Neural cell (in vitro differentiated cells): ENCODE results near the gene NDOR1. TPM values are rescaled to one million over a fixed set of nuclear protein-coding genes. Genes with fewer than 3 reads are reported as not detected.
A peak's percentile ranks its signal among the peaks of the same experiment; 100 is the strongest.

Experiments
- H2AFZ ChIP-seq: fragments of 200-600, 300-800 bp; sonication (generic), shearing (Covaris generic); 2 replicates; pipeline ENCODE4 v1.6.0; 2014; ENCODE audit warnings: low read depth, mild to moderate bottlenecking, antibody characterized with exemption, low read length, moderate library complexity
- H3F3A ChIP-seq: fragments of 200-600 bp; shearing (Covaris generic); 2 replicates; pipeline ENCODE4 v1.6.1; 2016; ENCODE audit warnings: mild to moderate bottlenecking, moderate library complexity, mixed read lengths, antibody characterized with exemption, low read length; ENCODE audit not compliant: insufficient read depth, poor library complexity, severe bottlenecking
- H3K27ac ChIP-seq: fragments of 200-600, 300-800 bp; sonication (generic), shearing (Covaris generic); 2 replicates; pipeline ENCODE4 v1.5.1; 2014; ENCODE audit warnings: mild to moderate bottlenecking, low read length, moderate library complexity
- H3K27me3 ChIP-seq: fragments of 300-800, 200-600 bp; sonication (generic), shearing (Covaris generic); 2 replicates; pipeline ENCODE4 v1.6.0; 2014; ENCODE audit warnings: mild to moderate bottlenecking, low read depth, low read length, moderate library complexity; ENCODE audit not compliant: insufficient read depth
- H3K36me3 ChIP-seq: fragments of 300-800, 200-600 bp; sonication (generic), shearing (Covaris generic); 2 replicates; pipeline ENCODE4 v1.5.1; 2014; ENCODE audit warnings: mild to moderate bottlenecking, antibody characterized with exemption, low read length, moderate library complexity; ENCODE audit not compliant: insufficient read depth
- H3K4me2 ChIP-seq: fragments of 300-800, 200-600 bp; sonication (generic), shearing (Covaris generic); 2 replicates; pipeline ENCODE4 v1.6.0; 2014; ENCODE audit warnings: mild to moderate bottlenecking, low read length
- H3K4me3 ChIP-seq: fragments of 300-800, 200-600 bp; sonication (generic), shearing (Covaris generic); 2 replicates; pipeline ENCODE4 v1.5.1; 2014; ENCODE audit warnings: mild to moderate bottlenecking, low read length, moderate library complexity
- H3K79me2 ChIP-seq: fragments of 200-600 bp; shearing (Covaris generic); replicated peaks from 2 replicates; pipeline ENCODE4 v1.6.0; 2014; ENCODE audit warnings: mild to moderate bottlenecking, low read length, moderate library complexity; ENCODE audit not compliant: insufficient read depth
- H3K9ac ChIP-seq: fragments of 300-800, 200-600 bp; sonication (generic), shearing (Covaris generic); 2 replicates; pipeline ENCODE4 v1.6.1; 2016; ENCODE audit warnings: mild to moderate bottlenecking, low read length, mixed read lengths
- H3K9me2 ChIP-seq: fragments of 200-600 bp; shearing (Covaris generic); 2 replicates; pipeline ENCODE4 v1.6.1; 2016; ENCODE audit warnings: mild to moderate bottlenecking, low read length, mixed read lengths; ENCODE audit not compliant: insufficient read depth
- H3K9me3 ChIP-seq: fragments of 200-600, 300-800 bp; sonication (generic), shearing (Covaris generic); 2 replicates; pipeline ENCODE4 v1.6.1; 2016; ENCODE audit warnings: mild to moderate bottlenecking, mixed run types, low read length, moderate library complexity, mixed read lengths
- H4K20me1 ChIP-seq: fragments of 200-600 bp; shearing (Covaris generic); 2 replicates; pipeline ENCODE4 v1.6.1; 2016; ENCODE audit warnings: mild to moderate bottlenecking, mixed run types; ENCODE audit not compliant: insufficient read depth
- EP300 ChIP-seq: fragments of 450-650 bp; conservative IDR thresholded peaks from 2 replicates; pipeline ENCODE4 v1.6.1; 2014; ENCODE audit warnings: antibody characterized with exemption, mild to moderate bottlenecking, moderate library complexity; ENCODE audit not compliant: poor library complexity, severe bottlenecking
- EZH2 ChIP-seq: fragments of 200-600, 300-800 bp; shearing (Covaris generic), sonication (generic); IDR thresholded peaks from 2 replicates; pipeline ENCODE4 v1.6.1; 2014; ENCODE audit warnings: antibody characterized with exemption, low read length, borderline replicate concordance, mild to moderate bottlenecking; ENCODE audit not compliant: insufficient read depth, poor library complexity, severe bottlenecking
- MXI1 ChIP-seq: fragments of 450-650 bp; conservative IDR thresholded peaks from 2 replicates; pipeline ENCODE4 v1.6.1; 2014; ENCODE audit warnings: antibody characterized with exemption, mild to moderate bottlenecking; ENCODE audit not compliant: poor library complexity, severe bottlenecking
- POLR2AphosphoS5 ChIP-seq: IDR thresholded peaks from 2 replicates; pipeline ENCODE4 v1.6.1; 2012
- RAD21 ChIP-seq: fragments of 450-650 bp; conservative IDR thresholded peaks from 2 replicates; pipeline ENCODE4 v1.6.1; 2014; ENCODE audit warnings: antibody characterized with exemption, mild to moderate bottlenecking, moderate library complexity
- SMC3 ChIP-seq: fragments of 450-650 bp; conservative IDR thresholded peaks from 2 replicates; pipeline ENCODE4 v1.6.1; 2014; ENCODE audit warnings: antibody characterized with exemption, mild to moderate bottlenecking, moderate library complexity; ENCODE audit not compliant: poor library complexity
- TAF1 ChIP-seq: IDR thresholded peaks from 2 replicates; pipeline ENCODE4 v1.6.1; 2012; ENCODE audit warnings: low read depth
- polyA plus RNA-seq: library from polyadenylated mRNA; depleted of rRNA; stranded (reverse); fragments of >200 nt; gene quantifications from 2 replicates; pipeline ENCODE4 v1.2.3, GENCODE V29; 2014
- TF ChIP-seq, protein P1 (sequence below): fragments of 450-650 bp; IDR thresholded peaks from 2 replicates; pipeline ENCODE4 v1.5.1; 2014; ENCODE audit warnings: antibody characterized with exemption, mild to moderate bottlenecking, moderate library complexity; ENCODE audit not compliant: poor library complexity, severe bottlenecking
- TF ChIP-seq, protein P2 (sequence below): IDR thresholded peaks from 2 replicates; pipeline ENCODE4 v1.6.1; 2012; ENCODE audit warnings: borderline replicate concordance

The NDOR1 gene
- polyA plus RNA-seq, 1 donor from 2014 or later: 18.2 TPM

DNA sequence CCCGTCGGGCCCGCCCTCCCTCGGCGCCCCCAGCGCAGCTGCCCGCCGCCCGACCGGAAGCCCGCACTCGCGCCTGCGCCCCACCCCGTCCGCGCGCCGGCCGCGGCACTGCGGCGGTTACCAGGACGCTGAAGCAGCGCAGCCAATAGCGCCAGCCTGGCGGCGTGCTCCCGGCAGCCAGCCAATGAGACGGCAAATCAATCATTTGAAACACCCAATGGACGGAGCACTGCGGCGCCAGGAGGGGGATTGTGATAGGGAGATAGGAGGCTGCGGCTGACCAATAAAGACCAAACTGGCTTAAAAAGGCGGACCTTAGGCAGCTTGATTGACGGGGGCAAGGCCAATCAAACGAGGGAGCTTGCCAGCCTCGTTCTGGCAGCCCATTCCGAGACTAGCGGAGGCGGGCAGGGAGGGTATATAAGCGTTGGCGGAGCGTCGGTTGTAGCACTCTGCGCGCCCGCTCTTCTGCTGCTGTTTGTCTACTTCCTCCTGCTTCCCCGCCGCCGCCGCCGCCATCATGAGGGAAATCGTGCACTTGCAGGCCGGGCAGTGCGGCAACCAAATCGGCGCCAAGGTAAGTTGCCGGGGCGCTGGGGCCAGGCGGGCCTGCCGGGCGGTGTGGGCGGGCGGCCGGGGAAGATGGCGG lies 35.5 kb downstream of the NDOR1 start, which contains the start of gene TUBB4B:
TSS of gene TUBB4B (plus strand) at position 447 of the 649 bp plus-strand sequence. CDS start at position 521, 74 bp downstream.
- Histone ChIP-seq H4K20me1 (no peaks in the 10 kb centered on the region), H3K4me2 (peak within 1 kb of the TSS; percentile 78), H3F3A (no peaks in the 10 kb centered on the region), H3K9ac (peak within 1 kb of the TSS; percentile 90), H3K27me3 (no peaks in the 10 kb centered on the region), H2AFZ (peak within 1 kb of the TSS; percentile 80), H3K4me3 (peak within 1 kb of the TSS; percentile 96), H3K9me3 (no peaks in the 10 kb centered on the region), H3K27ac (peak within 1 kb of the TSS; percentile 89), H3K9me2 (no peaks in the 10 kb centered on the region), H3K36me3 (no peaks in the 10 kb centered on the region), H3K79me2 (peaks cover 14% of the 10 kb centered on the region)
- TF ChIP-seq EZH2: no peak
- TF ChIP-seq MXI1: peak; percentile 38
- peak; percentile 100 for TF ChIP-seq POLR2AphosphoS5
- TF ChIP-seq, protein P1, sequence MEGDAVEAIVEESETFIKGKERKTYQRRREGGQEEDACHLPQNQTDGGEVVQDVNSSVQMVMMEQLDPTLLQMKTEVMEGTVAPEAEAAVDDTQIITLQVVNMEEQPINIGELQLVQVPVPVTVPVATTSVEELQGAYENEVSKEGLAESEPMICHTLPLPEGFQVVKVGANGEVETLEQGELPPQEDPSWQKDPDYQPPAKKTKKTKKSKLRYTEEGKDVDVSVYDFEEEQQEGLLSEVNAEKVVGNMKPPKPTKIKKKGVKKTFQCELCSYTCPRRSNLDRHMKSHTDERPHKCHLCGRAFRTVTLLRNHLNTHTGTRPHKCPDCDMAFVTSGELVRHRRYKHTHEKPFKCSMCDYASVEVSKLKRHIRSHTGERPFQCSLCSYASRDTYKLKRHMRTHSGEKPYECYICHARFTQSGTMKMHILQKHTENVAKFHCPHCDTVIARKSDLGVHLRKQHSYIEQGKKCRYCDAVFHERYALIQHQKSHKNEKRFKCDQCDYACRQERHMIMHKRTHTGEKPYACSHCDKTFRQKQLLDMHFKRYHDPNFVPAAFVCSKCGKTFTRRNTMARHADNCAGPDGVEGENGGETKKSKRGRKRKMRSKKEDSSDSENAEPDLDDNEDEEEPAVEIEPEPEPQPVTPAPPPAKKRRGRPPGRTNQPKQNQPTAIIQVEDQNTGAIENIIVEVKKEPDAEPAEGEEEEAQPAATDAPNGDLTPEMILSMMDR: no peak
- TF ChIP-seq, protein P2, sequence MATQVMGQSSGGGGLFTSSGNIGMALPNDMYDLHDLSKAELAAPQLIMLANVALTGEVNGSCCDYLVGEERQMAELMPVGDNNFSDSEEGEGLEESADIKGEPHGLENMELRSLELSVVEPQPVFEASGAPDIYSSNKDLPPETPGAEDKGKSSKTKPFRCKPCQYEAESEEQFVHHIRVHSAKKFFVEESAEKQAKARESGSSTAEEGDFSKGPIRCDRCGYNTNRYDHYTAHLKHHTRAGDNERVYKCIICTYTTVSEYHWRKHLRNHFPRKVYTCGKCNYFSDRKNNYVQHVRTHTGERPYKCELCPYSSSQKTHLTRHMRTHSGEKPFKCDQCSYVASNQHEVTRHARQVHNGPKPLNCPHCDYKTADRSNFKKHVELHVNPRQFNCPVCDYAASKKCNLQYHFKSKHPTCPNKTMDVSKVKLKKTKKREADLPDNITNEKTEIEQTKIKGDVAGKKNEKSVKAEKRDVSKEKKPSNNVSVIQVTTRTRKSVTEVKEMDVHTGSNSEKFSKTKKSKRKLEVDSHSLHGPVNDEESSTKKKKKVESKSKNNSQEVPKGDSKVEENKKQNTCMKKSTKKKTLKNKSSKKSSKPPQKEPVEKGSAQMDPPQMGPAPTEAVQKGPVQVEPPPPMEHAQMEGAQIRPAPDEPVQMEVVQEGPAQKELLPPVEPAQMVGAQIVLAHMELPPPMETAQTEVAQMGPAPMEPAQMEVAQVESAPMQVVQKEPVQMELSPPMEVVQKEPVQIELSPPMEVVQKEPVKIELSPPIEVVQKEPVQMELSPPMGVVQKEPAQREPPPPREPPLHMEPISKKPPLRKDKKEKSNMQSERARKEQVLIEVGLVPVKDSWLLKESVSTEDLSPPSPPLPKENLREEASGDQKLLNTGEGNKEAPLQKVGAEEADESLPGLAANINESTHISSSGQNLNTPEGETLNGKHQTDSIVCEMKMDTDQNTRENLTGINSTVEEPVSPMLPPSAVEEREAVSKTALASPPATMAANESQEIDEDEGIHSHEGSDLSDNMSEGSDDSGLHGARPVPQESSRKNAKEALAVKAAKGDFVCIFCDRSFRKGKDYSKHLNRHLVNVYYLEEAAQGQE: peak; percentile 99
- TF ChIP-seq SMC3: no peak
- no peak for TF ChIP-seq EP300
- TF ChIP-seq TAF1: peak; percentile 99
- TF ChIP-seq RAD21: no peak

DNA sequence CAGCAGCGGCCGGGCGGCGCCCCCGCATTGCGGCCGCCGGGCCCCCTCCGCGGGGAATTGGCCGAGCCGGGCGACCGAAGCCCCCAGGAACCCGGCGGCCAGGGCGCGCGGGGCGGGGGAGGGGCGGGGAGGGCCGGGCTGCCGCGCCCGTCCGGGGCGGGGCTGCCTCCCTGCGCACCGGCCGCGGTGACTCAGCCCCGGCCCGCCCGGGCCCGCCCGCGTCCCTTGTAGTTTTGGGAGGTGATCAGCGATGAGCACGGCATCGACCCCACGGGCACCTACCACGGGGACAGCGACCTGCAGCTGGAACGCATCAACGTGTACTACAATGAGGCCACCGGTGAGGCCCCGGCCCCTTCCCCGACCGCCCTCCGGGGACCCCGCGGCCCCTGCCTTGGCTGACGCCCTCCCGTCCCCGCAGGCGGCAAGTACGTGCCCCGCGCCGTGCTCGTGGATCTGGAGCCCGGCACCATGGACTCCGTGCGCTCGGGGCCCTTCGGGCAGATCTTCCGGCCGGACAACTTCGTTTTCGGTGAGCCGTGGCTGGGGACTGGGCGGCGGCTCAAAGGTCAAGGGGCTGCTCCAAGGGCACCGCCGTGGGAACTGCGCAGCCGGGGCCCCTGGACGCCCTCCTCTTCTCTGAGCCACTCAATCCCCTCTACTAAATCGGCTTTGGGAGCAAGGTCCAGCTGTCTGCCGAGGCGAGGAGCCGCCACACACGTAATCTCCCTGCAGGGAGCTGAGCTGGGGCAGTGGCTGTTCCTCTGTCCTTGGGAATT lies 36.2 kb downstream of the NDOR1 start:
- Histone ChIP-seq H2AFZ (no peak overlapping the region), H3K36me3 (no peaks in the 10 kb centered on the region), H3K9me2 (no peaks in the 10 kb centered on the region), H3K79me2 (peaks cover 14% of the 10 kb centered on the region), H3K27ac (no peak overlapping the region), H3F3A (no peaks in the 10 kb centered on the region), H4K20me1 (no peaks in the 10 kb centered on the region), H3K27me3 (no peaks in the 10 kb centered on the region), H3K9ac (peak overlapping the region; percentile 66), H3K9me3 (no peaks in the 10 kb centered on the region), H3K4me3 (peak overlapping the region; percentile 92), H3K4me2 (peak overlapping the region; percentile 78)
- no peak for TF ChIP-seq TAF1
- TF ChIP-seq, protein P1: no peak
- no peak for TF ChIP-seq EZH2
- TF ChIP-seq POLR2AphosphoS5: no peak
- no peak for TF ChIP-seq MXI1
